WTC11 (cell line): ENCODE measurements around the gene NDUFA11.

Source experiments
- ATF3 ChIP-seq: sonication (generic); formaldehyde crosslinking; conservative IDR thresholded peaks from 2 replicates; pipeline ENCODE4 v1.8.1; 2022; ENCODE audit warnings: mild to moderate bottlenecking, missing genetic modification reagents
- CDX4 ChIP-seq: fragments of 250-450 bp; sonication (Bioruptor Pico); IDR thresholded peaks from 2 replicates; pipeline ENCODE4 v1.9.0; 2021; ENCODE audit warnings: moderate library complexity, mild to moderate bottlenecking, inconsistent platforms, borderline replicate concordance
- CREB1 ChIP-seq: sonication (generic); formaldehyde crosslinking; IDR thresholded peaks from 2 replicates; pipeline ENCODE4 v1.8.0; 2023; ENCODE audit warnings: mild to moderate bottlenecking, missing genetic modification reagents
- HMGXB4 ChIP-seq: sonication (generic); formaldehyde crosslinking; IDR thresholded peaks from 2 replicates; pipeline ENCODE4 v1.8.1; 2023; ENCODE audit warnings: mild to moderate bottlenecking, moderate library complexity, missing genetic modification reagents
- JUN ChIP-seq: sonication (generic); formaldehyde crosslinking; IDR thresholded peaks from 2 replicates; pipeline ENCODE4 v1.8.0; 2023; ENCODE audit warnings: mild to moderate bottlenecking, missing genetic modification reagents
- NFYB ChIP-seq: sonication (generic); formaldehyde crosslinking; conservative IDR thresholded peaks from 2 replicates; pipeline ENCODE4 v1.8.0; 2022; ENCODE audit warnings: low read depth, missing genetic modification reagents
- NR2C2 ChIP-seq: sonication (generic); formaldehyde crosslinking; IDR thresholded peaks from 2 replicates; pipeline ENCODE4 v1.8.0; 2022; ENCODE audit warnings: mild to moderate bottlenecking, missing genetic modification reagents
- TEAD4 ChIP-seq: sonication (generic); formaldehyde crosslinking; IDR thresholded peaks from 2 replicates; pipeline ENCODE4 v1.8.0; 2022; ENCODE audit warnings: mild to moderate bottlenecking, missing genetic modification reagents
- USF2 ChIP-seq: sonication (generic); formaldehyde crosslinking; IDR thresholded peaks from 2 replicates; pipeline ENCODE4 v1.8.1; 2023; ENCODE audit warnings: mild to moderate bottlenecking, missing genetic modification reagents, moderate library complexity
- ZBTB43 ChIP-seq: sonication (generic); formaldehyde crosslinking; IDR thresholded peaks from 2 replicates; pipeline ENCODE4 v1.8.1; 2023; ENCODE audit warnings: mild to moderate bottlenecking, missing genetic modification reagents
- ZNF281 ChIP-seq: sonication (generic); formaldehyde crosslinking; IDR thresholded peaks from 2 replicates; pipeline ENCODE4 v1.8.0; 2023; ENCODE audit warnings: mild to moderate bottlenecking, missing genetic modification reagents
- ZNF416 ChIP-seq: fragments of 250-450 bp; sonication (Bioruptor Pico); IDR thresholded peaks from 2 replicates; pipeline ENCODE4 v1.9.0; 2021; ENCODE audit warnings: mild to moderate bottlenecking, inconsistent platforms
- TF ChIP-seq, protein P1 (sequence below): fragments of 200-600 bp; IDR thresholded peaks from 2 replicates; pipeline ENCODE4 v1.8.0; 2022; ENCODE audit warnings: antibody characterized with exemption
- TF ChIP-seq, protein P2 (sequence below): sonication (generic); formaldehyde crosslinking; conservative IDR thresholded peaks from 2 replicates; pipeline ENCODE4 v1.8.1; 2023; ENCODE audit warnings: mild to moderate bottlenecking, low read depth, missing genetic modification reagents, moderate library complexity

GRCh38 chr19:5895890-5896289, 7.7 kb downstream of the NDUFA11 start:
- TF ChIP-seq CREB1 (CRISPR knock-in tag) (no peak), NFYB (CRISPR knock-in tag) (no peak), ZNF281 (CRISPR knock-in tag) (no peak), TEAD4 (CRISPR knock-in tag) (no peak), HMGXB4 (CRISPR knock-in tag) (no peak), USF2 (CRISPR knock-in tag) (no peak), ZNF416 (CRISPR knock-in tag) (no peak), ATF3 (no peak), CDX4 (CRISPR knock-in tag) (no peak), NR2C2 (CRISPR knock-in tag) (no peak), JUN (CRISPR knock-in tag) (no peak), ZBTB43 (CRISPR knock-in tag) (no peak)
- TF ChIP-seq, protein P1, sequence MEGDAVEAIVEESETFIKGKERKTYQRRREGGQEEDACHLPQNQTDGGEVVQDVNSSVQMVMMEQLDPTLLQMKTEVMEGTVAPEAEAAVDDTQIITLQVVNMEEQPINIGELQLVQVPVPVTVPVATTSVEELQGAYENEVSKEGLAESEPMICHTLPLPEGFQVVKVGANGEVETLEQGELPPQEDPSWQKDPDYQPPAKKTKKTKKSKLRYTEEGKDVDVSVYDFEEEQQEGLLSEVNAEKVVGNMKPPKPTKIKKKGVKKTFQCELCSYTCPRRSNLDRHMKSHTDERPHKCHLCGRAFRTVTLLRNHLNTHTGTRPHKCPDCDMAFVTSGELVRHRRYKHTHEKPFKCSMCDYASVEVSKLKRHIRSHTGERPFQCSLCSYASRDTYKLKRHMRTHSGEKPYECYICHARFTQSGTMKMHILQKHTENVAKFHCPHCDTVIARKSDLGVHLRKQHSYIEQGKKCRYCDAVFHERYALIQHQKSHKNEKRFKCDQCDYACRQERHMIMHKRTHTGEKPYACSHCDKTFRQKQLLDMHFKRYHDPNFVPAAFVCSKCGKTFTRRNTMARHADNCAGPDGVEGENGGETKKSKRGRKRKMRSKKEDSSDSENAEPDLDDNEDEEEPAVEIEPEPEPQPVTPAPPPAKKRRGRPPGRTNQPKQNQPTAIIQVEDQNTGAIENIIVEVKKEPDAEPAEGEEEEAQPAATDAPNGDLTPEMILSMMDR, result no peak
- TF ChIP-seq, protein P2, sequence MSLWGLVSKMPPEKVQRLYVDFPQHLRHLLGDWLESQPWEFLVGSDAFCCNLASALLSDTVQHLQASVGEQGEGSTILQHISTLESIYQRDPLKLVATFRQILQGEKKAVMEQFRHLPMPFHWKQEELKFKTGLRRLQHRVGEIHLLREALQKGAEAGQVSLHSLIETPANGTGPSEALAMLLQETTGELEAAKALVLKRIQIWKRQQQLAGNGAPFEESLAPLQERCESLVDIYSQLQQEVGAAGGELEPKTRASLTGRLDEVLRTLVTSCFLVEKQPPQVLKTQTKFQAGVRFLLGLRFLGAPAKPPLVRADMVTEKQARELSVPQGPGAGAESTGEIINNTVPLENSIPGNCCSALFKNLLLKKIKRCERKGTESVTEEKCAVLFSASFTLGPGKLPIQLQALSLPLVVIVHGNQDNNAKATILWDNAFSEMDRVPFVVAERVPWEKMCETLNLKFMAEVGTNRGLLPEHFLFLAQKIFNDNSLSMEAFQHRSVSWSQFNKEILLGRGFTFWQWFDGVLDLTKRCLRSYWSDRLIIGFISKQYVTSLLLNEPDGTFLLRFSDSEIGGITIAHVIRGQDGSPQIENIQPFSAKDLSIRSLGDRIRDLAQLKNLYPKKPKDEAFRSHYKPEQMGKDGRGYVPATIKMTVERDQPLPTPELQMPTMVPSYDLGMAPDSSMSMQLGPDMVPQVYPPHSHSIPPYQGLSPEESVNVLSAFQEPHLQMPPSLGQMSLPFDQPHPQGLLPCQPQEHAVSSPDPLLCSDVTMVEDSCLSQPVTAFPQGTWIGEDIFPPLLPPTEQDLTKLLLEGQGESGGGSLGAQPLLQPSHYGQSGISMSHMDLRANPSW (CRISPR knock-in tag), result no peak
